Posterior cingulate gyrus (tissue), 11 donors: Measurements from ENCODE around the gene PTEN.
"Not testable (repeated sequence)": the region's sequence is repeated elsewhere in the genome, so short reads cannot be mapped to it uniquely, and the experiment has no call there.

Experiments used
- DNase-seq, 10 donors: peaks; one replicate each; pipeline versions ENCODE4 v3.0.0 to v3.0.0-alpha.2; 2020 to 2021; ENCODE audit warnings: mixed read lengths in 3 of 10
- intact Hi-C: fragments of 100-400 bp; cut with DNase I; formaldehyde crosslinking; loops from one replicate; pipeline ENCODE4 v1.15.1; 2023

The PTEN gene

DNA sequence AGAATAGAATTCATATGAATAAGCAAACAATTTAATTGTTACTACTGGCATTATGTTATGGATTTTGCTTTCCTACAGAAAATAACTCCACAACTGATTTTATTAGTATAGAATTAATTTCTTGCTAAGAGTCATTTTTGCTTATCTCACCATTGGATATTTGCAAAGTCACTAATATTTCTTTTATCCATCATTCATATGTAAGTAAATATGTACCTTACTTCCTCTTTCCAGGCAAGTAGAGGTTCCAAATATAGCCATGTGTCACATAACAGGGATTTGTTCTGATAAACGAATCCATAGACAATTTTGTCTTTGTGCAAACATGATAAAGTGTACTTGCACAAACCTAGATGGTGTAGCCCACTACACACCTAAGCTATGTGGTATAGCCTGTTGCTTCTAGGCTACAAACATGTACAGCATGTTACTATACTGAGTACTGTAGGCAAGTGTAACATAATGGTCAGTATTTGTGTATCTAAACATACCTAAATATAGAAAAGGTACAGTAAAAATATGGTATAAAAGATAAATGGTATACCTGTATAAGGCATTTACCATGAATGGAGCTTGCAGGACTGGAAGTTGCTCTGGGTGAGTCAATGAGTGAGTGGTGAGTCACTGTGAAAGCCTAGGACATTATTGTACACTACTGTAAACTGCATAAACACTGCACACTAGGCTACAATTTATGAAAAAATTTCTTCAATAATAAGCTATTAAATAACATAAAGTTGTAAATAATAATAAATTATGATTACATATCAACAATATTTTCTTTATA, 18.4 kb upstream of the PTEN start:
- intact Hi-C loops, result no loop called here
- no peak for DNase-seq

DNA sequence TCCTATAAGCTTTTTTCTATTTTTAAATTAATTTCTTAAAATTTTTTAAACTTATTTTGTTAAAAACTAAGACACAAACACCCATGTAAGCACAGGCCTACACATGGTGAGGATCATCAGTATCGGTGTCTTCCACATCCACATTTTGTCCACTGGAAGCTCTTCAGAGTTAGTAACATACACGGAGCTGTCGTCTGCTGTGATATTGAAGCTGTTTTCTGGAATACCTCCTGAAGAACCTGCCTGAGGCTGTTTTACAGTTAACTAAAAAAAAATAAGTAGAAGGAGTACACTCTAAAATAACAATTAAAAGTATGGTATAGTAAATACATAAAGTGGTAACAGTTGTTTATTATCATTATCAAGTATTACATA, 17.8 kb upstream of the PTEN start:
- DNase-seq, result no peak
- intact Hi-C loops, result no loop called here

DNA sequence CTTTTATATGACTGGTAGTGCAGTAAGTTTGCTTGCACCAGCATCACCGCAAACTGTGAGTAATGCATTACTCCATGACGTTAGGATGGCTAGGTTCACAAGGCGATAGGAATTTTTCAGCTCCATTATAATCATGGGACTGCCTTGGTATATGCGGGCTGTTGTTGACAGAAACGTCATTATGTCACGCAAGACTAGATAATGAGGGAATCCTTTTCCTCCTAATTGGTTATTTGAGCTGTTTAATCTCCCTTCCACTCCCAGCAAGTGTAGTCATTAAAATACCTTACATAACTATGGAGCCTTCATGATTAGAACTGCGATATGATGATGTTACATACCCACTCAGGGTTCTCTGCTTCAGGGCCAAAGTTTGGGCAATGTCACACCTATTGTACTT, 17.4 kb upstream of the PTEN start:
- no peak for DNase-seq
- intact Hi-C loops, result no loop called here

DNA sequence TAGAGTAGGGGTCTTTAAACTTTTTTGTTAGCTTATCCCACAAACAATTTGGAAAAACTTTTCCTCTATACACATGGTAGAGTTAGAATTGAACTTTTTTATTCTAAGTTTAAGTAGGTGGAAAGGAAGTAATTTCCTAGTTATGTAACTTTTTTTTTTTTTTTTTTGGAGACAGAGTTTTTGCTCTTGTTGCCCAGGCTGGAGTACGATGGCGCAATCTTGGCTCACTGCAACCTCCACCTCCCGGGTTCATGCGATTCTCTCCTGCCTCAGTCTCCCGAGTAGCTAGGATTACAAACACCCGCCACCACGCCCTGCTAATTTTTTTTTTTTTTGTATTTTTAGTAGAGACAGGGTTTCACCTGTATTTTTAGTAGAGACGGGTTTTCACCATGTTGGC, 16.7 kb upstream of the PTEN start:
- intact Hi-C loops, DNase-seq: not testable (repeated sequence)

DNA sequence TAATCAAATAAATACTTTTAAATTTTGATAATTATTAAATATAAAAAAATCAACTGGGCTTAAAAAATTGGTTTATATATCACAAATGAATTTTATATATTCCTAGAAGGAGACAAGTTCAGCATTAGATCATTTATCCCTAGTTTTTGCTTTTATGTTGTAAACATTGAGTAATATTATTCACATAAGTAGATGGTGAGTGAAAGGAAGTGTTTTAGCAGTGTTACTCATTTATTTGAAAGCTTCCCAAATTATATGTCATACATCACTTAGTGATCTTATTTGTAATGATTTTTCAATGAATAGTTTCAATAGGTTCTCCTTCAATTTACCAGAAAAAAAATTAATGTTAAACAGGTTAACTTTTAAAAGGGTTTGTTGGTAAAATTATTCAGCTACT, 15.9 kb upstream of the PTEN start:
- DNase-seq, result no peak
- intact Hi-C loops, result no loop called here

DNA sequence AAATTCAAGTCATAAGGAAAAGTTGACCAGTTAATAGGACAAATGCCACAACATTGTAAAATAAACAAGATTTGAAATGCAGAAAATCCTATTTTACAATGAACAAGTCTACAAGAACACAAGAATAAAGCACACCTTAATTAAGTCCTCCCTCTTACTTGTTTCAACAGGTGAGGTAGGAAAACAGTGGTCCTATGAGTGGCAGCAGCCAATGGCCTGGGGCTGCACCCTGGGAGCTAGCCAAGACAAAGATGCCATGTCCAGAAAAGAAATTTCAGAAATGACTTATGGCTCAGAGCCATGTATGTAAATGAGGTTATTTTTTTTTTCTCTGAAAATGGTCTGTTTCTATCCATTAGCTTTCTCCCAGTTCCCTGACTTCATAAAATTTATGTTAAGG, 14.4 kb upstream of the PTEN start:
- intact Hi-C loops, result no loop called here
- DNase-seq, result no peak

DNA sequence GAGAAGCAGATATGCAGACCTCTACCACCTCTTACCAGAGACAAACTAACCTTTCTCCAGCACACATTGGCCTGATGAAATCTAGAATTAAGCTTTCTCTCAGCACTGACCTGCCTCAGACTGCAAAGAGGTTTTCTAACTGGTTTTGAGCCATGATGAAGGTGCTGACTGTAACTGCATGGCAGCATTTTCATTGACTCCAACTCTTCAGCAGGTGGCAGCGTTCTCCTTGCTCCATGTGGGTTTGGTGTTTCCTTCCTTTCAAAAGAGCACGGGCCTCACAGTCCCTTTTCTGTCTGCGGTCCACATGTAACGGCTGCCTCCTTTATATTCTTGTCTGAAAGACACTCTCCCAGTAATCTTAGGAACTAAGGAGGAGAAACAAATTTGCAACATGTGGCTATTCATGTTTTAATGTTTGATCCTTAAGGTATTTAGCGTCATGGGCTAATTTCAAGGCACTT, 12.7 kb upstream of the PTEN start:
- DNase-seq, result peak in 7 of 10 donors; percentile 43 to 90 (median 55)
- intact Hi-C loops, result no loop called here

DNA sequence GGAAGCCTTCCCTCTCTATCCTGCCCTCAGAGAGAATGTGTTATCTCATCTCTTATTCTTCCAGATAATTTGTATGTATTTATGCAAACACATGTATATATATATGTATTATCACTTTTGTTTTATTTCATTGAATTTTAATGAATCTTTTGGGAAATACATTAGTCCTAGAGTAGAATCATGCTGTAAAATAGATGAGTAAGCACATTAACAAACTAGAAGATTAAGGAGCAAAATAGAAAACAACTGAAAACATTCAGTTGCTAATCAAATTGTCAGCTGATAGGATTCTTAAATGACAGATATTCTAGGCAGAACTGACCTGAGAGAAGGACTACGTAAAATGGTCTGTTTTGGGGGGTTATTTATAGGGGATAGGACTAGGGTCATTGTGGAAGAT, 11.3 kb upstream of the PTEN start:
- DNase-seq, result no peak
- intact Hi-C loops, result no loop called here

GRCh38 chr10:87855247-87855646, 8.2 kb upstream of the PTEN start:
- intact Hi-C loops, DNase-seq: not testable (repeated sequence)

- DNase-seq, result not testable (repeated sequence)
Measured at GRCh38 chr10:87855665-87856064, 7.8 kb upstream of the PTEN start.

DNA sequence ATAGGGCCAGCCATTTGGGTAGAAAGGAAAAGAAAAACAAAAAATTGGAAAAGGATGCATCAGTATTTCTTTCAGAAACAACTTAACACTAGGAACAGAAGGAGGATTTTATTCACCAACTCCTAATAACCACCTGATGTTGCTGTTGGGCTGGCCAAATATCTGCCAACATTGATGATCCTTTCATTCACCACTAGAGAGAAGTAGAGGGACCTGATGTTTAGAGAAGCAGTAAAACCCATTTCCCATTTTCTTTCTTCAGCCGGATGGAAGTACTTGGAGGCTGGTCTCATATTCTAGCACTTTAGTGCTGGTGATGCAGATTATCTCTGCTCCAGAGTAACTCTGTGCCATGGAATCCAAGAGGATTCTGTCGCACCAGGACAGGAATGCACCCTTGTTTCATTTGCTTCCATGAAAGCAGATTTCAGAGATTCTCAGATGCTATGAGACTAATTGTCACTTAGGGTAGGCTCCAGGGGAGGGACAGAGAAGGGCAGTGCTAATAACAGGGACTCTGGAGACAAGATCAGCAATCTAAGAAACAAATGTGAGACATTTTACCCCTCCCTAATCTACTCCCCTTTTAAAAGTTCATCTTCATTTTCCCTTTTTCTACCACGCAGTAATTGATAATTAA, 3.1 kb upstream of the PTEN start:
- intact Hi-C loops, result loop anchor here (2.0 to 10.0 kb wide), 4 partner anchors 41 to 692 kb away; partner anchors contain the start of gene ATAD1
- no peak for DNase-seq

More at GRCh38 chr10:87855665-87856064, 7.8 kb upstream of the PTEN start:
- intact Hi-C loops, result not testable (repeated sequence)

- DNase-seq, result no peak
- intact Hi-C loops, result loop anchor here (2.0 to 10.0 kb wide), 4 partner anchors 42 to 691 kb away; partner anchors contain the start of gene ATAD1
Measured at GRCh38 chr10:87860816-87861403, 2.5 kb upstream of the PTEN start.

GRCh38 chr10:87861566-87861952, 1.9 kb upstream of the PTEN start:
- peak in 9 of 10 donors; percentile 14 to 85 (median 35) for DNase-seq
- intact Hi-C loops, result loop anchor here (2.0 to 10.0 kb wide), 4 partner anchors 43 to 691 kb away; partner anchors contain the start of gene ATAD1

DNA sequence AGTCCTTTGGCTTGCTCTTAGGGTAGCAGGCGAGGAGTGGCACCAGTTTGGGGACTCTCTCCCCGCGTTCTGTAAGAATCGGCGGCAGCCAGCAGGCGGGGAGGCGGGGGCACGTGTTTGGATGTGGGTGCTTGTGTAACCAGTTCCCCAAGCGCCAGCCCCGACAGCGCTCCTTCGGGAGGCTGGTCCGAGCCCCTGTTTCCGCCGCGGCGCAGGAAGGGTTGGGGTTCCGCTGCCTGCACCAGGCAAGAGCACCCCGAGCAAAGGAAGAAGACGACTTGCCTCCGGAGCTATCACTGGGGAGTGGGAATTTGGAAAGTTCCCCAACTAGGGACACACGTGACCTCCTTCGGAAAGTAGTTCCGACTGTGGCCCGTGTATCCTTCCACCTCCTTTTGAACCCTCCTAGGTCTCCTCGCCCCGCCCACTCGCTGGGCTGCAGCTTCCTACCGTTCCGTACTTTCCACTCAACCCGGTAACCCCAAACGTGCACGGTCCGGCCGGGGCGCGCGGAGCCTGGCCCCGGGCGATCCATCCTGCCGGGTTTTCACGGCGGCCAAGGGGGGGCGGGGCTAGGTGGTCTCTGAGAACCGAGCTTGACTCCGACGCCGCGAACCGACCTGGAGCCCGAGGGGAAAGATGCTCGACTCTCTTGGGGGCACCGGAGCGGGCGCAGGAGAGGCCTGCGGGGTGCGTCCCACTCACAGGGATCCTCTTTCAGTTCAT, 1.3 kb upstream of the PTEN start:
- intact Hi-C loops, result loop anchor here (2.0 to 10.0 kb wide), 4 partner anchors 43 to 690 kb away; partner anchors contain the start of gene ATAD1
- DNase-seq, result peak; percentile 84 to 98 (median 90)

DNA sequence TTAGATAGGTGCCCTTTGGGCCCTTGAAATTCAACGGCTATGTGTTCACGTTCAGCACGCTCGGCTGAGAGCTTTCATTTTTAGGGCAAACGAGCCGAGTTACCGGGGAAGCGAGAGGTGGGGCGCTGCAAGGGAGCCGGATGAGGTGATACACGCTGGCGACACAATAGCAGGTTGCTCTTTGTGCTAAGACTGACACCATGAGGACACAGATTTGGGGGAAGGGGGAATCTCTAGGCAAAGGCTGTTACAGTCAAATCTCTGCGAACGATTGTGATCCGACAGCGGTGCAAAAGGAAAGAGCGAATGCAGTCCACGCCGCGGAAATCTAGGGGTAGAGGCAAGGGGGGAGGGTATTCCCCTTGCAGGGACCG, 759 bp upstream of the PTEN start:
- DNase-seq, result peak in 2 of 10 donors; percentile 22 to 79
- intact Hi-C loops, result loop anchor here (5.0 to 10.0 kb wide), 3 partner anchors 252 to 690 kb away; no protein-coding TSS in a partner anchor

DNA sequence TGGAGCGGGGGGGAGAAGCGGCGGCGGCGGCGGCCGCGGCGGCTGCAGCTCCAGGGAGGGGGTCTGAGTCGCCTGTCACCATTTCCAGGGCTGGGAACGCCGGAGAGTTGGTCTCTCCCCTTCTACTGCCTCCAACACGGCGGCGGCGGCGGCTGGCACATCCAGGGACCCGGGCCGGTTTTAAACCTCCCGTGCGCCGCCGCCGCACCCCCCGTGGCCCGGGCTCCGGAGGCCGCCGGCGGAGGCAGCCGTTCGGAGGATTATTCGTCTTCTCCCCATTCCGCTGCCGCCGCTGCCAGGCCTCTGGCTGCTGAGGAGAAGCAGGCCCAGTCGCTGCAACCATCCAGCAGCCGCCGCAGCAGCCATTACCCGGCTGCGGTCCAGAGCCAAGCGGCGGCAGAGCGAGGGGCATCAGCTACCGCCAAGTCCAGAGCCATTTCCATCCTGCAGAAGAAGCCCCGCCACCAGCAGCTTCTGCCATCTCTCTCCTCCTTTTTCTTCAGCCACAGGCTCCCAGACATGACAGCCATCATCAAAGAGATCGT, 598 bp downstream of the PTEN start:
- intact Hi-C loops, result loop anchor here (5.0 to 10.0 kb wide), 3 partner anchors 251 to 688 kb away; no protein-coding TSS in a partner anchor
- peak; percentile 10 to 86 (median 34) for DNase-seq

- intact Hi-C loops, result loop anchor here (5.0 to 10.0 kb wide), 3 partner anchors 250 to 688 kb away; no protein-coding TSS in a partner anchor
Measured at GRCh38 chr10:87864496-87865059, 1.2 kb downstream of the PTEN start.

GRCh38 chr10:87865241-87865881, 1.9 kb downstream of the PTEN start:
- intact Hi-C loops, result loop anchor here (10.0 kb wide), 1 partner anchor 249 kb away; no protein-coding TSS in a partner anchor
- no peak for DNase-seq

More at GRCh38 chr10:87864496-87865059, 1.2 kb downstream of the PTEN start:
- no peak for DNase-seq

- intact Hi-C loops, result loop anchor here (10.0 kb wide), 1 partner anchor 248 kb away; no protein-coding TSS in a partner anchor
- no peak for DNase-seq
Measured at GRCh38 chr10:87866412-87866974, 3.1 kb downstream of the PTEN start.
